Measurements from ENCODE around the gene PLET1.

GRCh38 chr11:112269139-112269538, 8.5 kb upstream of the PLET1 start:
- TF ChIP-seq CTCF (IDR thresholded peaks at IDR 0.05; ENCODE audit: extremely low read depth in 1 of 2, insufficient read depth in 1 of 2, low read depth in 1 of 2, low read length in 2 of 2) = no peak
- TF ChIP-seq POLR2A (IDR thresholded peaks at IDR 0.05; ENCODE audit: low read depth, low read length) = no peak
- TF ChIP-seq EZH2 (IDR thresholded peaks at IDR 0.05; ENCODE audit: borderline replicate concordance, low read depth, low read length, severe bottlenecking) = no peak
- no peak for TF ChIP-seq MAX (IDR thresholded peaks at IDR 0.05; ENCODE audit: insufficient read depth, insufficient read length)
- no peak for TF ChIP-seq POLR2AphosphoS5 (IDR thresholded peaks at IDR 0.05; ENCODE audit: insufficient read depth, low read depth, low read length)
- TF ChIP-seq JUN (IDR thresholded peaks at IDR 0.05; ENCODE audit: borderline replicate concordance, insufficient read depth, insufficient read length, low read depth) = no peak
- no peak for TF ChIP-seq MYC (IDR thresholded peaks at IDR 0.05; ENCODE audit: low read depth, low read length)
- no peak for TF ChIP-seq FOS (IDR thresholded peaks at IDR 0.05; ENCODE audit: borderline replicate concordance, insufficient read depth, low read length)

All from endothelial cell of umbilical vein (primary cell).